SJCRH30 (cell line): ENCODE measurements around the gene CCDC24. TPM values are rescaled to one million over a fixed set of nuclear protein-coding genes. Genes with fewer than 3 reads are reported as not detected.

ENCODE experiments used
- DNase-seq, 2 experiments: peaks; one replicate each; pipeline ENCODE4 v3.0.0-alpha.2; 2015 to 2020
- H3K27ac ChIP-seq: fragments of 250-450 bp; sonication (Bioruptor Pico); 2 replicates; pipeline ENCODE4 v1.5.1; 2020; ENCODE audit warnings: mild to moderate bottlenecking, moderate library complexity
- H3K27me3 ChIP-seq: fragments of 250-450 bp; sonication (Bioruptor Pico); 2 replicates; pipeline ENCODE4 v1.5.1; 2020; ENCODE audit warnings: mild to moderate bottlenecking, moderate library complexity
- H3K36me3 ChIP-seq: fragments of 250-450 bp; sonication (Bioruptor Pico); 2 replicates; pipeline ENCODE4 v1.5.1; 2020; ENCODE audit warnings: mild to moderate bottlenecking, moderate library complexity
- H3K4me1 ChIP-seq: fragments of 250-450 bp; sonication (Bioruptor Pico); 2 replicates; pipeline ENCODE4 v1.5.1; 2020; ENCODE audit warnings: mild to moderate bottlenecking, moderate library complexity
- H3K4me3 ChIP-seq: fragments of 250-450 bp; sonication (Bioruptor Pico); 2 replicates; pipeline ENCODE4 v1.5.1; 2020; ENCODE audit warnings: mild to moderate bottlenecking, moderate library complexity
- H3K9me3 ChIP-seq: fragments of 250-450 bp; sonication (Bioruptor Pico); replicated peaks from 2 replicates; pipeline ENCODE4 v1.5.1; 2020; ENCODE audit warnings: mild to moderate bottlenecking, moderate library complexity
- total RNA-seq: library from RNA; depleted of rRNA; stranded (reverse); fragments of >200 nt; shearing (Covaris generic); gene quantifications from 2 replicates; pipeline ENCODE4 v1.2.3, GENCODE V29; 2014

CCDC24 gene
- total RNA-seq, 1 experiment from 2014 or later, result 0.85 TPM

DNA sequence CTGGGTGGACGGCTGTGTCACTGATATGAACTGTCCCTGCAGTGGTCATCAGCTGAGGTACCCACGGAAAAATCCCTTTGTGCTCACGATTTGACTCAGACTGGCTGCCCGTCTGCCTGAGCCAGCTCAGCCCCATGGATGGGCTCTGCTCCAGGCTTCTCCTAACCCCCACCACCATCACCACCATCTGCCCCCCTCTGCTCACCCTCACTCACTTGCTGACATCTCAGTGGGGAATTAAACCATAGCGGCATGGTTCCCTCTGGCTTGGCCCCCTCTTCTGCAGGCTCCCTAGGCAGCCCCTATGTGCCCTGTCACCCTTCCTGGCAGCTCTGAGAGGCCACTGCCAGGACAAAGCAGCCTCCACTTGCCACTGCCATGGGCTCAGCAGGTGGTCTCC lies 22.6 kb downstream of the CCDC24 start:
- Histone ChIP-seq H3K27me3 (no peaks in the 10 kb centered on the region), H3K27ac (no peak overlapping the region), H3K4me3 (no peak overlapping the region), H3K9me3 (no peaks in the 10 kb centered on the region), H3K36me3 (no peaks in the 10 kb centered on the region), H3K4me1 (no peaks in the 10 kb centered on the region)
- no peak for DNase-seq

DNA sequence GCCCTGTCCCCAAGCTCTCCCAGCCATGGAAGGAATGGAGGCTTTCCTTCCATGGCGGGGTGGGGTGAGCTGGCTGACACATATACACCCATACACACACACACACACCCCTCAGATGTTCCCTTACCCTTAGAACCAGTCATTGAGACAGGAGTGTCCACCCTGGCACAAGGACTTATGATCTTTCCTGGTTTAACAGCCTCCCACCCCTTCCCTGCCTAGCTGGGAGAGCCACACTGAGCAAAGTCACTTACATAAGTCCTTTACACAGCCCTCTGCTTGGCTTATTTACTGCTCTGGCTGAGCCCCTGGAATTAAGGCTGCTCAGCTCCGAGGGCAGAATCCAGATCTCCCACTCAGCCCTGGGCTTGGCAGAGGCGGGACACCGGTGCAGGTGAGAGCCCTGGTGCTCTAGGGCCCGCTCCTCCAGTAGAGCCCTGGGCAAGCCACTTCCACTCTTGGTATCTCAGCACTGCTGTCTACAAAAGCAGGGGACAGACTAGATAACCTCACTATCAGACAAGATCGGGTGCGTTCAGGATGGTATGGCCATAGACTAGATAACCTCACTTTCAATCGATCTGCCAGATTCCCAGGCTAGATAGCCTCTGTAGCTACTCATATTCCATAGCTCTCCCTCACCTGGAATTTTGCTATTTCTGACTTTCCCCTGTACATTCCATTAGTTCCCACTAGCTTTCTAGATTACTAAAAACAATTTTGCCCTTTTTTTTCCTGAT lies 23.1 kb downstream of the CCDC24 start:
- no peaks in the 10 kb centered on the region for H3K4me1 ChIP-seq

DNA sequence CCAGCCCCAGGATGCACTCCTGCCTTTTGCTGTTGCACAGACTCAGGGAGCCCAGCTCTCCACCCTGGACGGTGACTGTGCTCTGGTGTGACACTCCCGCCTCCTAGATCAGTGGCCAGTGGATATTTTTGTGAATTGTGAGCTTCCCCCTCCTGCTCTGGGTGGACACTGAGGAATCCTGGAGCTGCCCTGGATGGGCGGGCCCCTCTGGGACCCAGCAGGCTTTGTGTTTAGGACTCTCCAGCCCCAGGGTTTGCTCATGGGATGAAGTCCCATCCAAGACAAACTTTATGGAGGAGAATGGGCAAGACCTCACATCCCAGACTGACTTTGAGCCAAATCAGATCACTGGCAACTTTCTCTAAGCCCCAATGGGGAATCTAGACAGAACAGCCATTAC lies 23.8 kb downstream of the CCDC24 start:
- Histone ChIP-seq H3K27ac (no peak overlapping the region), H3K36me3 (no peaks in the 10 kb centered on the region), H3K4me3 (no peak overlapping the region), H3K9me3 (no peaks in the 10 kb centered on the region), H3K4me1 (no peaks in the 10 kb centered on the region), H3K27me3 (no peaks in the 10 kb centered on the region)
- no peak for DNase-seq

More for the DNA sequence above, 23.1 kb downstream of the CCDC24 start:
- Histone ChIP-seq H3K9me3 (no peaks in the 10 kb centered on the region), H3K27ac (no peak overlapping the region), H3K4me3 (no peak overlapping the region), H3K27me3 (no peaks in the 10 kb centered on the region), H3K36me3 (no peaks in the 10 kb centered on the region)
- DNase-seq, result no peak

DNA sequence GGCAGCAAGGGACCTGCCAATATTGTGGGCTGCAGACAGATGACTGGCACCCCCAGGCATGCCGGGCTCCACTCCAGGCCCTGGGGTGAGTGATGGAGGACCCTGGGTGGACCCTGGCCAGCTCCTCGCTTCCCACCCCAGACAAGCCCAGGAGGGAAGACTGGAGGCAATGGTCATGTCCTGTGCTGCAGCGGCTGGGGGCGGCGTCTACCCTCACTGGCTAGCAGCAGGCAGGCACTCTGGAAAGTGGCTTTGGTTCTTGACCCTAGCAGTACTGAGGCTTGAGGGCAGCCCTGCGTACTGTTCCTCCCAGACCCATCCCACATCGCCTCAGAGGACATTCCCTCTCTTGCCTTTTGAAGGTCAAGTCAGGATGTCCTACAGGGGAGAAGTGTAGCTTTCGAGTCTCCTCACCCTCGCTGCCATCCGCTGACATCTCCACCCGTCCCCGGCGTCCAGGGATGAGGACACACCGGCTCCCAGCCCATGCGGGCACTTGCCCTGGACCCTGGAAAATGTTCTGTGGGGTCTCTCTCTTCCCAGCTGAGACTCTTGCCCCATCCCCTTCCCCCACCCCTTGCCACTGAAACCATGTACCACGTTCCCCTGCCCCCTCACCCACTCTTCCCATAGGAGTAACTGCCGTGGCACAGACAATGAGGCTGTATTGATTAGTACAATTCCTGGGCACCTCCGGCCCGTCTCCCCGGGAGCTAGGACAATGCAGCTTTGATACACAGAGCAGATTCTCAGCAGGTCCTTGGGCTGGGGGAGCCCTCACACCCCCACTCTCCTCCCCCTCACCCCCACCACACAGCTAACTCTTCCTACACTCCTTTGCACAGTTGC lies 24.9 kb downstream of the CCDC24 start:
- no peak for DNase-seq
- H3K4me1 ChIP-seq, result no peaks in the 10 kb centered on the region

DNA sequence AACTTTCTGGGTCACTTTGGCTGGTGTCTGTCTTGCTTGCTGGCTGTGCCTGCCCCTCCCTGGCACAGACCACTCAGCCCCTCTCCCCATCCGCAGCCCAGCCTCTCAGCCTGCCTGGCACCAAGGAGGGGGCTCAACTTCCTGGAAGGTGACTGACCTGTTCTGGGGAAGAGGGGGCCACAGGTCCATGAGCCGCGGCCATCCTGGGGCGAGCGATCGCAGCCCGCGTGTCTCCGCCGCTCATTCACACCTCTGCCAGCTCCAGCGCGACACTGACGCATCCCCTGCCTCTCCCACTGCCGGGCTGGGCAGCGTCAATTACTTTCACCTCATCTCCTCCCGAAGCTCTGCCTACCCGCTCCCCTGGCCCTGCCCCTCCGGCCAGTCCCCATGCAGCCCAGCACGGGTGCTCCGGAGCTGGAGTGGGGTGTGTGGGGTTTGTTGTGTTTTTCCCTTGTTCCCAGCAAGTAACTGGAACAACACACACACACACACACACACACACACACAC lies 25.5 kb downstream of the CCDC24 start:
- no peaks in the 10 kb centered on the region for H3K9me3 ChIP-seq
- H3K36me3 ChIP-seq, result no peaks in the 10 kb centered on the region
- H3K27me3 ChIP-seq, result no peaks in the 10 kb centered on the region
- no peak overlapping the region for H3K27ac ChIP-seq
- H3K4me3 ChIP-seq, result no peak overlapping the region
- H3K4me1 ChIP-seq, result no peaks in the 10 kb centered on the region
- DNase-seq, result no peak

More for the DNA sequence above, 24.9 kb downstream of the CCDC24 start:
- H3K27me3 ChIP-seq, result no peaks in the 10 kb centered on the region
- H3K4me3 ChIP-seq, result no peak overlapping the region
- H3K9me3 ChIP-seq, result no peaks in the 10 kb centered on the region
- no peak overlapping the region for H3K27ac ChIP-seq
- H3K36me3 ChIP-seq, result no peaks in the 10 kb centered on the region

DNA sequence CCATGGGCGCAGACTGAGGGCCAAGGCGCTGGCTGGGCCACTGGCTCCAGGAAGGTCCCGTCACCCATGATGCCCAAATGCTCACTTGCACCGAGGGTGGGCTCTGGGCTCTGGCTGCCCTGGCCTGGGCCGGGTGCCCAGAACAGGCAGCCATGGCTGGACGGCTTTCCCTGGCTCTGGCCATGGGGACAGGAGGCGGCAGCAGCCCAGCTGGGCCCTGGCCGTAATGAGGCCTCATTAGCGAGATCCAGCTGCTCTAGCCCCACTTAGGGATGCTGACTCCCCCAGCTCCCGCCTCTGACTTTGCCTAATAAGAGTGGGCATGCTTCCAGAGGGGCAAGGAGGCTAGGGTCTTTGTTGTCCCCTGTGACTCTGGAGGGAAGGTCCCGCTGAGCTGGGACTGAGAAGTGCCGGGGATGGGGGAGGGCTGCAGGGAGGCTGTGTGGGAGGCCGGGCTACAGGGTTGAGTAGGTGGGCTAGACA lies 28.1 kb downstream of the CCDC24 start:
- Histone ChIP-seq H3K4me3 (no peak overlapping the region), H3K27me3 (no peaks in the 10 kb centered on the region), H3K9me3 (no peaks in the 10 kb centered on the region), H3K36me3 (no peaks in the 10 kb centered on the region), H3K4me1 (no peaks in the 10 kb centered on the region), H3K27ac (no peak overlapping the region)
- no peak for DNase-seq

DNA sequence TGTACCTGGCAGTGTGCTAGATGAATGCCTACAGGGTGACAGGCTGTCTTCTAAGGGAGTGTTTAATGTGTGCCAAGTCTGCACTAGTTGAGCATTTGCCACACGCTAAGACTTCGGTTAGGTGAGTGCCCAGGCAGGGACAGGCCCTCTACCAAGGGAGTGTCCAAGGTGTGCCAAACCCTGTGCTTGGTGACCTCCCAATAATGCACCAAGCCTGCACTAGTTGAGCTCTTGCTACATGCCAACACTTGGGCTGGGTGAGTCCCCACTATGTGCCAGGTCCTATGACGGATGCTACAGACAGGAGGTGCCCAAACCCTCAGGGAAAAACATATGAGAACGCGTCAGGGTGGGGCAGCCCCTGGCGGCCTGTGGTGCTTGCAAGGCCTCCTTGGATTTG lies 29.1 kb downstream of the CCDC24 start:
- Histone ChIP-seq H3K4me3 (no peak overlapping the region), H3K9me3 (no peaks in the 10 kb centered on the region), H3K36me3 (no peaks in the 10 kb centered on the region), H3K4me1 (no peaks in the 10 kb centered on the region), H3K27ac (no peak overlapping the region), H3K27me3 (no peaks in the 10 kb centered on the region)
- no peak for DNase-seq

DNA sequence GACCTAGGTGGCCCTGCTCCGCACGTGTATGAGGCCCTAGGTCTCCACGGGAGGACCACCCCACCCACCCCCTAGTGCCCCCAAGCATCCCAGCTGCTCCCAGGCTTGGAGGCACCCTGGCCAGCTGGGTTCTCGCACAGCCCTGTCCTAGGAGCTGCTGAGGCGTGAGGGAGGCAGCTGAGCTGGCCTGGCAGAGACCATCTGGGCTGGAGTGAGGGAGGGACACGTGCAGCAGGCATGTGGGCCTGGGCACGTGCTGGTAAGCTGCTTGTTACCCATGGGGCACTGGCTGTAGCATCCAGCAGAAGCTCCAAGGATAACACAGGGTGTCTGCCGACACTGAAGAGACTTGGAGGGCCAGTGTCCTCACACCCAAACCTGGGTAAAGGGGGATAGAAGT lies 29.8 kb downstream of the CCDC24 start:
- H3K36me3 ChIP-seq, result no peaks in the 10 kb centered on the region
- no peak overlapping the region for H3K27ac ChIP-seq
- no peaks in the 10 kb centered on the region for H3K9me3 ChIP-seq
- no peaks in the 10 kb centered on the region for H3K4me1 ChIP-seq
- no peaks in the 10 kb centered on the region for H3K27me3 ChIP-seq
- no peak overlapping the region for H3K4me3 ChIP-seq
- DNase-seq, result no peak

DNA sequence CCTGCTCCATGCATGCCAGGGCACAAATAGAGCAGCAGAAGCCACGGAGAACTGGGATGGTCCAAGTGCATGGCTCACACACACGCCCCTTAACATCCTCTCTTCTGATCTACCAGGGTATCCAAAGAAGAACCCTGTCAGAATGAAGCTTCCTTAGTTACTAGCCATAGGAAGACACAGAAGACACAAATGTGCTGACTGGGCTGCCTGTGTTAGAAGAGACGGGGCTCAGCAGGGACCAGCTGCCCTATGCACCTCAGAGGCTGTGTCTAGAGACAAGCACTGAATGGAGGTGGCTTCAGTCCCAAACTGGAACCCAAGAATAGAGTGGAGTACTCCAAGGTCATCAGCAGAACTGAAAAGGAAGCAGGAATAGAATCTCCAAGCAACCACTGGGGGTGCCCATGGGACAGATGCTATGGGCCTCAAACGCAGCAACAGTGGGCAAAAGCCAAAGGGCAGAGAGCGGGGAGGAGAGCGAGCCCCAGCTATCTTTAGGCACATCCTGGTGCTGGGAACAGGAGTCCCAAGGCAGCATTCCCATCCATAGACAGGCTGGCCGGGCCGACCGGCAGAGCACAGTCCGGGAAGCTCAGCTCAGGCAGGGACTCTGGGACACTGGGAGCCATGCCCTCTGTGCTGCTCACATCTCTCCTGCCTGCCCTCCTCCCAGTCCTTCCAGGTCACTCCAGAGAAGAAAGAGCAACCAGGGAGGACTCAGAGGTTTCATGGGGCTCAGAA lies 30.4 kb downstream of the CCDC24 start:
- DNase-seq, result no peak
- Histone ChIP-seq H3K27ac (no peak overlapping the region), H3K9me3 (no peaks in the 10 kb centered on the region), H3K4me1 (no peaks in the 10 kb centered on the region), H3K36me3 (no peaks in the 10 kb centered on the region), H3K4me3 (no peak overlapping the region), H3K27me3 (no peaks in the 10 kb centered on the region)

DNA sequence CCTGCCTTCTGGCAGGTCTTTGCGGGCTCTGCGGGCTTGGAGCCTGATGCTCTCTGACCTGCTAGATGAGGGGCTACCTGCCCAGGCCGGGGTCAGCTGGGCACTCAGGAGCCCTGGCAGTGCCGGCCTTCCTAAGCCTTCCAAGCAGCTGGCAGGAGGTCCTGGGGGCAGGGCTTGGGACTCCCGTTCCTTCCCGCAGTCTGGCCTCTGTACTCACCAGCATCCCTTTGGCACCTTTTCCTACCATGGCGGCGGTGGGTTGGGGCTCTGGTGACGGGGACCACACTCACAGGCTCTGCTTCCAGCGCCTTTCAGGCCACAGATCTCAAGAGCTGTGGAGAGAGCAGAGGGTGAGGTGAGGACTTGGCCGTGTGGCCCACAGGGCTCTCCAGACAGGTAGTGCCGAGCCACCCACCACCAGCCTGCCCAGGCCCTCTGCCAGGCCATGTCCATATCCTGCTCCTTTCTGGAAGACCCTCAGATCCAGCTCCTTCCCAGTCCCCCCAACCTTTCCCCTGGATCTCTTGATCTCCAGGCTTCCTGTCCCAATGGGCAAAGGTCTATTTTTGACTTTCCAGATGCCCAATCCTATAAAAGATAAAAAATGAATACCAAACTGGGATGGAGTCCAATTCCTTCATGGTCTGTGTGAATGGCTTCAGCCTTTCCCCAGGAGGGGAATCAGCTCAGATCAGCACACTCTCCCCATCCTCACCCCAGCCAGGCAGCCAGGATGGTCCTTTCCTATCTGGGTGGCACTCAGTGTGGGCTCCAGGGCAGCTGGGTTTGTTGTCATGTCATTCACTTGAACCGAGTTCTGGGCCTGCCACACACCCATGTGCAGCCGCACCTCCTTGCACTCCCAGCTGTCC lies 32.9 kb downstream of the CCDC24 start:
- H3K4me1 ChIP-seq, result peaks cover under 1% of the 10 kb centered on the region; the same call in 1 of the 2 replicates
- no peak overlapping the region for H3K27ac ChIP-seq
- DNase-seq, result no peak
- H3K27me3 ChIP-seq, result no peaks in the 10 kb centered on the region
- H3K36me3 ChIP-seq, result no peaks in the 10 kb centered on the region
- H3K9me3 ChIP-seq, result no peaks in the 10 kb centered on the region
- no peak overlapping the region for H3K4me3 ChIP-seq

DNA sequence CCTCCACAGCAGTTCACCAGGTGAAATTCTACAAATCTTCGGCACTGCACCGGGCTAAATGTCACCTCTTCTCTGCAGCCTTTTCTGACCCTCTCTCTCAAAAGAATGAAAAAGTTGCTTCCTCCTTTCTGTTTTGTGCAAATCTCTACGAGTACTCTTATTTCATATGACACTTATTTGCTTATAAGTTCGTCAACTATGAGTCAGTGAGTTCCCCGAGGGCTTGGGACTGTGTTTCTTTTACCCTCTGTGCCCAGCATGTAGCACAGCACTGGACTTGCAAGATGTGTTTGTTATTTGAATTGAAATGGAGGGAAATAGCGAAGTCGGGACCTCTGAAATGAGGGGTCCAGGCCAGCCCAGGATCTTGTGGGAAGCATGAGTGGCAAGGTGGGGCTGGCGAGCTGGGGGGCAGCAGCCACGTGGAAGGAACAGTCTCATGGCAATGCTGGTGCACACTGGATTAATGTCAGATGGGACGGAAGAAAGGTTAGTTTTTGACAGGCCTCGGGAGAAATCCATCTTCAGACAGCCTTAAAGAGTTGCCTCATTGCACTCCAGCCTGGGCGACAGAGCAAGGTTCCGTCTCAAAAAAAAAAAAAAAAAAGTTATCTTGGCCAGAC lies 33.6 kb downstream of the CCDC24 start:
- H3K4me3 ChIP-seq, result no peak overlapping the region
- H3K4me1 ChIP-seq, result peaks cover 4% of the 10 kb centered on the region; the same call in 1 of the 2 replicates
- H3K27ac ChIP-seq, result no peak overlapping the region
- H3K36me3 ChIP-seq, result no peaks in the 10 kb centered on the region
- DNase-seq, result no peak
- H3K27me3 ChIP-seq, result no peaks in the 10 kb centered on the region
- no peaks in the 10 kb centered on the region for H3K9me3 ChIP-seq

DNA sequence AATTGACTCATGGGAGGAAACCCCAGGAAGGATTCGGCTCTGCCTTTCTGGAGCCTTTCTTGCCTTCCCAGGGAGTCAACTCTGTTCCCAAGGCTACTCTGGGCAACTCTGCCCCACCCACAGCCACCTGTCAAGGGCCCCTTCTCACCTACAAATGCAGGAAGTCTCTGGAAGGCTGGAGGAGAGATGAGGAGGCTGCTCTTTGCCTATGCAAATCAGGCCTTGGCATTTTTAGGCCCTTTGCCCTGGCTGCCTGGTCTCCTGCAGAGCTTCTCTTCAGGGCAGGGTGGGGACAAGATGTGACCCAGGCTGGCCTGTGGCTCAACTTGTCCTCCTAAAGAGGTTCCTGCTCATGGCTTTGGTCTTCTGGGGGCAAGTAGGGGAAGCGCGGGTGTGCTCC lies 34.4 kb downstream of the CCDC24 start:
- DNase-seq, result no peak
- H3K4me3 ChIP-seq, result no peak overlapping the region
- no peak overlapping the region for H3K27ac ChIP-seq
- H3K4me1 ChIP-seq, result peaks cover 4% of the 10 kb centered on the region; the same call in 1 of the 2 replicates
- no peaks in the 10 kb centered on the region for H3K9me3 ChIP-seq
- H3K36me3 ChIP-seq, result no peaks in the 10 kb centered on the region
- H3K27me3 ChIP-seq, result no peaks in the 10 kb centered on the region

DNA sequence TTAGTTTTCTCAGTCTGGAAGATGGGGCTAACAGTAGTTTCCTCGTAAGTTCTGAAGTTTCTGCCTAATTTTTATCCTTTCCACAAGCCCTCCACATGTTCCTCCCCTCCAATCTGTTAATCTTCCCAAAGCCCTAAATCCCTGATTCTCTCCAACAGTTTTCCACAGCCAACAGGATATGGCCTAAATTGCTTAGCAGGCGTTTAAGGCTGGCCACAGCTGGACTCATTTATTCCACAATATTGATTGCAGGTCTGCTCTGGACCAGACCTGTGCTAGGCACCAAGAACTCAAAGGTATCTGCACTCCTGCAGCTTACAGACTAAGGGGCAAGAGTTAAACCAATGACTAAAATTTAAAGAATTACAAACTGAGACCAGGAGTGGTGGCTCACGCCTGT lies 35.9 kb downstream of the CCDC24 start:
- DNase-seq, result no peak
- Histone ChIP-seq H3K27me3 (no peaks in the 10 kb centered on the region), H3K9me3 (no peaks in the 10 kb centered on the region), H3K4me1 (peaks cover 11% of the 10 kb centered on the region; the same call in 1 of the 2 replicates), H3K4me3 (no peak overlapping the region), H3K27ac (no peak overlapping the region), H3K36me3 (no peaks in the 10 kb centered on the region)
